ENCODE results near the gene C19orf33. TPM values are rescaled to one million over a fixed set of nuclear protein-coding genes. Genes with fewer than 3 reads are reported as not detected.

The C19orf33 gene
- total RNA-seq, 2 donors from 2014 or later = 0.87 TPM; not detected in 1

DNA sequence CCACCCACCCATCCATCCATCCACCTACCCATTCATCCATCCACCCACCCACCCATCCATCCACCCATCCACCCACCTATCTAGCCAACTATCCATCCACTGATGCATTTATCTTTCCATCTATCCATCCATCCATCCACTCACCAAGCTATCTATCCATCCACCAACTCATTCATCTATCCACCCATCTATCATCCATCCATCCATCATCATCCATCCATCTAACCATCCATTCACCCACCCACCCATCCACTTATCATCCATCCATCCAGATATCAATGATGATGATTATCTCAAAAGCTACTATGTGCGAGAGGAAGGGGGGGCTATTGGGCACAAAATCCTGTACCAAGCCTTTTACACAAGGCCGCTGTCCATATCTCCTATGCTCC is 6.2 kb downstream of the C19orf33 start:
- H3K27me3 Mint-ChIP-seq = no peaks in the 10 kb centered on the region
- no peak for ATAC-seq (replicated peaks)
- peaks cover 15% of the 10 kb centered on the region for H3K4me1 Mint-ChIP-seq
- no peak overlapping the region for H3K27ac Mint-ChIP-seq
- no peak overlapping the region for H3K4me3 Mint-ChIP-seq
- H3K9me3 Mint-ChIP-seq = no peaks in the 10 kb centered on the region
- peaks cover 33% of the 10 kb centered on the region for H3K36me3 Mint-ChIP-seq (ENCODE audit: low read depth)

DNA sequence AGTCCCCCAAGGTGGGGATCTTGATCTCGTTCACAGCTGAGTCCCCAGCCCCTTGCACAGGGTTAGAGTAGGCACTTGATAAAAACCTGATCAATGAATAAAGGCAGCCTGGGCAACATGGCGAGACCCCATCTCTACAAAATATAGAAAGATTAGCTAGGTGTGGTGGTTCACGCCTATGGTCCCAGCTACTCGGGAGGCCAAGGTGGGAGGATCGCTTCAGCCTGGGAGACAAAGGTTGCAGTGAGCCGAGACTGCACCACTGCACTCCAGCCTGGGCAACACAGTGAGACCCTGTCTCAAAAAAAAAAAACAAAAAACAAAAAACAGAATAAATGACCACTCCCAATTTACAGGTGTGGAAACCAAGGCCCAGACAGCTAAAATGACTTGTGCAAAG is 6.9 kb downstream of the C19orf33 start:
- no peak for ATAC-seq (replicated peaks)
- Mint-ChIP-seq H3K27me3 (no peaks in the 10 kb centered on the region), H3K9me3 (no peaks in the 10 kb centered on the region), H3K27ac (no peak overlapping the region), H3K36me3 (ENCODE audit: low read depth) (peaks cover 33% of the 10 kb centered on the region), H3K4me3 (no peak overlapping the region), H3K4me1 (peaks cover 15% of the 10 kb centered on the region)

DNA sequence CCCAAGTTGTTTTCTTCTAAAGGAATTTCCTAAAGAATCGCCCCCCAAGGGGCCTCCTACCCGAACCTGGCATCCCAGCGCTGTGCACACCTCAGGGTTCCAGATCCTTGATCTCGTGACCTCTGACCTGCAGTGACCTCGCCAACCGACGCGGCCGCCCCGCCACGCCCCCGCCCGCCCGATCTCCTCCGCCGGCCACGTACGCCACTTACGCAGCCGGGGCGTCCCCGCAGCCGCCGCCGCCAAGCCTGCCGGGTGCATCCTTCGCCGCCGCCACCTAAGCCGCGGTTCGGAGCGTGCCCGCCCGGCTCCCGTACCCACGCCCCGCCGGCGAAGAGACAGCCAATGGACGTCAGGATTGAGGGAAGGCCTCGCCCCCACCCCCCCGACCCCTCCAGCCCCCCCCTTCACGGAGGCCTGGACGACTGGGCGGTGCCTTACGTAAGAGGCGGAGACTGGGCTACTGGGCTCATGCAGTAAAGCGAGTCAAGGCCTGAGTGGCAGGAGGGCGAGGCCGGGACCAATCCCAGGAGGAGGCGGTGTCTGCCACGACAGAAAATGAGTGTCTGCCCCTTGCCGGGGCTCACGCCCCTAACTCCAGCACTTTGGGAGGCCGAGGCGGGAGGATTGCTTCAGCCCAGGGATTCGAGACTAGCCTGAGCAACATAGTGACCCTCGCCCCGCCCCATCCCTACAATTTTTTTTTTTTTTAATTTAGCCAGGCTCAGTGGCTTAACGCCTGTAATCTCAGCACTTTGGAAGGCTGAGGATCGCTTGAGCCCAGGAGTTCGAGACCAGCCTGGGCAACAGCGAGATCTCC is 11.8 kb downstream of the C19orf33 start, which contains the start of gene YIF1B:
TSS of gene YIF1B (minus strand) at position 291 of the 820 bp plus-strand sequence. CDS start at position 261, 30 bp downstream.
- peak within 1 kb of the TSS; percentile 86 for H3K27ac Mint-ChIP-seq
- H3K27me3 Mint-ChIP-seq = no peaks in the 10 kb centered on the region
- H3K9me3 Mint-ChIP-seq = no peaks in the 10 kb centered on the region
- peaks cover 3% of the 10 kb centered on the region for H3K36me3 Mint-ChIP-seq (ENCODE audit: low read depth)
- peak within 1 kb of the TSS; percentile 89 for H3K4me3 Mint-ChIP-seq
- H3K4me1 Mint-ChIP-seq = peaks cover 12% of the 10 kb centered on the region
- ATAC-seq (replicated peaks) = peak; percentile 94

DNA sequence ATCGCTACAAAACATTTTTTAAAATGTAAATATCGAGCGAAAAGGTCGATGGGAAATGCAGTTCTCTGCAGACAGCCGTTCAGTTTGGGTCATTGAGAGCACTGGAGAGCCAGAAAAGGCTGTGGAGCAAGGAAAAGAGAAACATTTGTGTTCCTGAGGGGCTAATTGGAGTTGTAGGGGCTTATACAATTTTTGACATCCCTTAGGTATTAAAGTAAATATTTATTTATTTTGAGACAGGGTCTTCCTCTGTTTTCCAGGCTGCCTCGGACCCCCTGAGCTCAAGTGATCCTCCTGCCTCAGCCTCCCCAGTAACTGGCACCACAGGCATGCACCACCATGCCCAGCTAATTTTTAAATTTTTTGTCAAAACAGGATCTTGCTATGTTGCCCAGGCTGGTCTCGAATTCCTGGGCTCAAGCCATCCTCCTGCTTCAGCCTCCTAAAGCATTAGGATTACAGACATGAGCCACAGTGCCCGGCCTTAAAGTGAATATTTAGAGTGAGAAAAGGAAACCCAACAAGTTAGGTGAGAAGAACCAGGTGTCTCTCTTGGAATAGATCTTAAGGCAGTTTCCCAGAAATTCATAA is 12.5 kb downstream of the C19orf33 start:
- Mint-ChIP-seq H3K4me3 (peak overlapping the region; percentile 89), H3K4me1 (peaks cover 19% of the 10 kb centered on the region), H3K36me3 (ENCODE audit: low read depth) (peaks cover 7% of the 10 kb centered on the region), H3K9me3 (no peaks in the 10 kb centered on the region), H3K27ac (peak overlapping the region; percentile 86), H3K27me3 (no peaks in the 10 kb centered on the region)
- no peak for ATAC-seq (replicated peaks)

DNA sequence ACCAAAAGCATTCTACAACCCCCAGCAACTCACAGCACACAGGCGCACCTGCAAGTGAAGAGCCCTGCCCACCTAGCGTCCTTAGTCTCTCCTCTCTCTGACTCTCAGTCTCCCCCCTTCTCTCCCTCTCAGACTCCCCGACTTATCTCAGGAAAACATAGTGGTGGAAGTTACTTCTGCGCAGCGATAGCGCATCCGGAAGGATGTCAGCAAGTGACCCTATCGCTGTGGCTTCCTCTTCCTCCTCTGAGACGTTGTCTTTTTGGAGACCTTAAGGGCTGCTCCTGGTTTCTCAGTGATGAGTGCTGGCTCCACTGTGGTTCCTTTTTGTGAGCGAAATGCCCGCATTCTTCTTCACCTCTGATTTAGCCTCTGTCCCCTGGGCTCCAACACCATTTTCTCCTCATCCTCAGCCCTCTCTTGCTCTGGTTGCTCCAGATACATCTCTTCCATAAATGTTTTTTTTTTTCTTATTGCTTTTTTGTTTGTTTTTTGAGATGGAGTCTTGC is 13.1 kb downstream of the C19orf33 start:
- Mint-ChIP-seq H3K27ac (peak overlapping the region; percentile 86), H3K4me1 (peaks cover 24% of the 10 kb centered on the region)
- no peak for ATAC-seq (replicated peaks)

DNA sequence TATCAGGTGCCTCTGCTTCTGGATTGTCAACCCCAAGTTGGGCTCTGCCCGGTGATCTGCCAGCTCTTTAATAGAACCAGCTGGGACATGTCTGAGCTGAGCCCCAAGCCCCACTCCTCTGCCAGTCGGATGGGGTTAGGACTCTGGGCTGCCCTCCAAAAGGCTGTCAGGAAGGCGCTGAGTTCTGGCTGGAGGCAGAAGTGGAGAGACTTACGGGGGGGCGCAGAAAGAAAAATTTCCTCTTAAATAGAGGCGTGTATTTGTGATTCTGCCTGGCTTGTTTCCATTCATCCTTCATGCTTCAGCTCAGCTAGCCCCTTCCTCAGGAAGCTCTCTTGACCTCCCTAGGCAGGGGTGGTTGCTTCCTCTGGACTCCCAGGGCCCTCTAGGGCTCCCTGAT is 14.6 kb downstream of the C19orf33 start:
- Mint-ChIP-seq H3K4me1 (peaks cover 22% of the 10 kb centered on the region), H3K27ac (no peak overlapping the region), H3K9me3 (no peaks in the 10 kb centered on the region), H3K4me3 (peak overlapping the region; percentile 85), H3K27me3 (no peaks in the 10 kb centered on the region), H3K36me3 (ENCODE audit: low read depth) (peaks cover 26% of the 10 kb centered on the region)
- ATAC-seq (replicated peaks) = no peak

More for the DNA sequence above, 13.1 kb downstream of the C19orf33 start:
- H3K27me3 Mint-ChIP-seq = no peaks in the 10 kb centered on the region
- peak overlapping the region; percentile 89 for H3K4me3 Mint-ChIP-seq
- no peaks in the 10 kb centered on the region for H3K9me3 Mint-ChIP-seq
- H3K36me3 Mint-ChIP-seq (ENCODE audit: low read depth) = peaks cover 12% of the 10 kb centered on the region

DNA sequence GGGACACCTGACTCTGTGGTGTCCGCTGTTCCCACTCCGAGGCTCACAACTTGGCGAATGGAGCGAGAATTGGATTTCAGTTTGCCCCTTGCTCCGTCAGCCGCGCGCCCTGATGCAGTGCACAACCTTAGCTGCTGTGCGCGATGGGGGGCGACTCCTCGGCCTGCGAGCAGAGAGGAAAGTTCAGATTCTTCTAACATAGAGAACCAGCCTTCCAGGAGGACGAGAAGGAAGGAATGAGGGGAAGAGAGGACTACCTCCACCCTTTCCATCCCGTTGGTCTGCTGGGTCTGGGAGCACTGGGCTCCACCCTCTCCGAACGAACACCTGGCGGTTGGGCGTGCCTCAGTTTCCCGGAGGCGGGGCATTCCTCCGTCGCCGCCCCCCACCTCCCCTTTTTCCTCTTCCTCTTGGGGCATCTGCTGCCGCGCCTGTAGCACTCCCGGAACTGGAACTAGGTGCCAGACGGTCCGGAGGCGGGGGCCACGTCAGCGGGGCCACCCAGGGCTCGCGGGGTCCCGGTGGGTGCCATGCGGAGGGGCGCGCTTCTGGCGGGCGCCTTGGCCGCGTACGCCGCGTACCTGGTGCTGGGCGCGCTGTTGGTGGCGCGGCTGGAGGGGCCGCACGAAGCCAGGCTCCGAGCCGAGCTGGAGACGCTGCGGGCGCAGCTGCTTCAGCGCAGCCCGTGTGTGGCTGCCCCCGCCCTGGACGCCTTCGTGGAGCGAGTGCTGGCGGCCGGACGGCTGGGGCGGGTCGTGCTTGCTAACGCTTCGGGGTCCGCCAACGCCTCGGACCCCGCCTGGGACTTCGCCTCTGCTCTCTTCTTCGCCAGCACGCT is 15.6 kb downstream of the C19orf33 start, which contains the start of gene KCNK6:
TSS of gene KCNK6 (plus strand) at position 425 of the 838 bp plus-strand sequence. CDS start at position 531, 106 bp downstream.
- peak; percentile 33 for ATAC-seq (replicated peaks)
- H3K36me3 Mint-ChIP-seq (ENCODE audit: low read depth) = peaks cover 33% of the 10 kb centered on the region
- H3K27me3 Mint-ChIP-seq = no peaks in the 10 kb centered on the region
- no peaks in the 10 kb centered on the region for H3K9me3 Mint-ChIP-seq
- H3K4me1 Mint-ChIP-seq = peaks cover 22% of the 10 kb centered on the region
- peak within 1 kb of the TSS; percentile 15 for H3K27ac Mint-ChIP-seq
- H3K4me3 Mint-ChIP-seq = peak within 1 kb of the TSS; percentile 85

DNA sequence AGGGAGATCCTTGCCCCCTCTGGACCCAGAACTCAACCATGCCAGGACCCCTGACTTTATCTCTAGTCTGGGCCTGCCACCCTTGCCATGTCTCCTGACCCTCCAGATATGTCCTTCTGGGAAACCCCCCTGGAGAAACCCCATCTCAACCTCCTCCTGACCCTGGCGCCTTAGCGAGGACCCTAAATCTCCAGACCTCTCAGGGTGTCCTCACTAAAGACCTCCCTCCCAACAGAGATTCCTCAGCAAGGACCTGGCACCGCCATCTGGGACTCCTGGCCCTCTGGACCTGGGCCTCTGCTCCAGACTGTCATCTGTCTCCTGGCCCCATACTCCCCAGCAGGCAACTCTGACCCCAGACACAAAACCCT is 16.9 kb downstream of the C19orf33 start:
- H3K4me1 Mint-ChIP-seq = peaks cover 22% of the 10 kb centered on the region
- H3K4me3 Mint-ChIP-seq = peak overlapping the region; percentile 85
- H3K27ac Mint-ChIP-seq = peak overlapping the region; percentile 15
- peaks cover 46% of the 10 kb centered on the region for H3K36me3 Mint-ChIP-seq (ENCODE audit: low read depth)
- no peaks in the 10 kb centered on the region for H3K27me3 Mint-ChIP-seq
- H3K9me3 Mint-ChIP-seq = no peaks in the 10 kb centered on the region
- no peak for ATAC-seq (replicated peaks)

DNA sequence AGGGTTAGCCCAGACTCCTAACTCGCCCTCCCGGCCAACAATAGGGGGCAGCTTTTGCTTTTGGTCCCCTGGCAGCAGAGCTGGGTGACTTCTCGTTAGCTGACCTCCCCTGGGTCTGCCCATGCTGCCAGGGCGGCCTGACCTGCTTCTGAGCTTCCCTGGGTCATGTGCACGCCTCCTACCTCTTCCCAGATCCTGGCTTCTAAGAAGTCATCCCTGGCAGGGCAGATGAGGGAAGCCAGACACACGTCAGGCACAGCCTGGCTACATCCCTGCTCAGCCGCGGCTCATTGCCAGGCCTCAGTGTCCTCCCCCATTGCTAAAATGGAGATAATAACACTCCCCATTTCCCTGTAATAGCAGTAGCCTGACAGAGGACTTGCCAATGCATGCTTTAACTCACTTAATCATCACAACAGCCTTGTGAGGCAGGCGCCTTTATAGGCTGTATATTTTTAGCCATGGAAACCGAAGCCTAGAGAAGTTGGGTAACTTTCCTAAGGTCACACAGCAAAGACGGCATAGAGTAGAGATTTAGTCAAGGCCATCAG is 17.7 kb downstream of the C19orf33 start:
- H3K4me3 Mint-ChIP-seq = peak overlapping the region; percentile 85
- peak overlapping the region; percentile 15 for H3K27ac Mint-ChIP-seq
- ATAC-seq (replicated peaks) = no peak
- no peaks in the 10 kb centered on the region for H3K27me3 Mint-ChIP-seq
- peaks cover 22% of the 10 kb centered on the region for H3K4me1 Mint-ChIP-seq
- no peaks in the 10 kb centered on the region for H3K9me3 Mint-ChIP-seq
- H3K36me3 Mint-ChIP-seq (ENCODE audit: low read depth) = peaks cover 54% of the 10 kb centered on the region

DNA sequence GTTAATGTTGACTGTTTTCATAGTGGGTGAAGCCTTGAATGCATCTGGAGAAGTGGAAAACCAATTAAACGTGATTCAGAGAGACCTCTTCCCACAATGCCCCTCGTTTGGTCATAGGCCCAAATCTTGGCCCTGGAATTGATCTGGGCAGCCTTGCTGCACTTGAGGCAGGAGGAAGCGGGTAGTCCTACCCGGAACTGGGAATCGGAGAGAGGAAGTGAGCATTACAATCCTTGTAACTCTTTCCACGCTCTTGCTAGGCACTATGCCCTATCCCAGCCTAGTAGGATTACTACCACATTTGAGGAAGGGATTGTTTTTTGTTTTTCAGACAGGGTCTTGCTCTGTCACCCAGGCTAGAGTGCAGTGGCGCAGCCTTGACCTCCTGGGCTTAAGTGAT is 19.2 kb downstream of the C19orf33 start:
- H3K36me3 Mint-ChIP-seq (ENCODE audit: low read depth) = peaks cover 67% of the 10 kb centered on the region
- H3K27ac Mint-ChIP-seq = no peak overlapping the region
- no peak for ATAC-seq (replicated peaks)
- no peaks in the 10 kb centered on the region for H3K27me3 Mint-ChIP-seq
- no peaks in the 10 kb centered on the region for H3K9me3 Mint-ChIP-seq
- H3K4me1 Mint-ChIP-seq = peaks cover 15% of the 10 kb centered on the region
- no peak overlapping the region for H3K4me3 Mint-ChIP-seq

DNA sequence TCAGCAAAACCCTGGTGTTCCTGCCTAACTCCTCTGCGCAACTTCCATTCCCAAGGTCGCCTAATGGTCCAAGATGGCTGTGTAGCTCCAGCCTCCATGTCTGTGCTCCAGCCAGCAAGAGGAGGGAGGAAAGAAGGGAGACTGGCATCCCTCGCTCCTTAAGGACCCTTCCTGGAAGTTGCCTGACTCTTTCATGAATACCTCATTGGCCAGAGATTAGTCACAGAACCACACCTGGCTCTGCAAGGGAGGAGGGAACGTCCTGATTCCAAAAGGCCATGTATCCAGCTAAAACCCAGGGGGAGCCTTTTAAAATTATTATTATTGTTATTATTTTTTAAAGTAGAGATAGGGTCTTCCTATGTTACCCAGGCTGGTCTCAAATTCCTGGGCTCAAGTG is 20.4 kb downstream of the C19orf33 start:
- Mint-ChIP-seq H3K27ac (no peak overlapping the region), H3K27me3 (no peaks in the 10 kb centered on the region), H3K36me3 (ENCODE audit: low read depth) (peaks cover 78% of the 10 kb centered on the region), H3K4me1 (peaks cover 15% of the 10 kb centered on the region), H3K4me3 (no peak overlapping the region), H3K9me3 (no peaks in the 10 kb centered on the region)
- no peak for ATAC-seq (replicated peaks)

DNA sequence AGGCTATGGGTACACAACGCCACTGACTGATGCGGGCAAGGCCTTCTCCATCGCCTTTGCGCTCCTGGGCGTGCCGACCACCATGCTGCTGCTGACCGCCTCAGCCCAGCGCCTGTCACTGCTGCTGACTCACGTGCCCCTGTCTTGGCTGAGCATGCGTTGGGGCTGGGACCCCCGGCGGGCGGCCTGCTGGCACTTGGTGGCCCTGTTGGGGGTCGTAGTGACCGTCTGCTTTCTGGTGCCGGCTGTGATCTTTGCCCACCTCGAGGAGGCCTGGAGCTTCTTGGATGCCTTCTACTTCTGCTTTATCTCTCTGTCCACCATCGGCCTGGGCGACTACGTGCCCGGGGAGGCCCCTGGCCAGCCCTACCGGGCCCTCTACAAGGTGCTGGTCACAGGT is 22.5 kb downstream of the C19orf33 start:
- H3K4me1 Mint-ChIP-seq = peaks cover 8% of the 10 kb centered on the region
- H3K9me3 Mint-ChIP-seq = no peaks in the 10 kb centered on the region
- no peaks in the 10 kb centered on the region for H3K27me3 Mint-ChIP-seq
- peaks cover 71% of the 10 kb centered on the region for H3K36me3 Mint-ChIP-seq (ENCODE audit: low read depth)
- no peak for ATAC-seq (replicated peaks)
- no peak overlapping the region for H3K4me3 Mint-ChIP-seq
- no peak overlapping the region for H3K27ac Mint-ChIP-seq

DNA sequence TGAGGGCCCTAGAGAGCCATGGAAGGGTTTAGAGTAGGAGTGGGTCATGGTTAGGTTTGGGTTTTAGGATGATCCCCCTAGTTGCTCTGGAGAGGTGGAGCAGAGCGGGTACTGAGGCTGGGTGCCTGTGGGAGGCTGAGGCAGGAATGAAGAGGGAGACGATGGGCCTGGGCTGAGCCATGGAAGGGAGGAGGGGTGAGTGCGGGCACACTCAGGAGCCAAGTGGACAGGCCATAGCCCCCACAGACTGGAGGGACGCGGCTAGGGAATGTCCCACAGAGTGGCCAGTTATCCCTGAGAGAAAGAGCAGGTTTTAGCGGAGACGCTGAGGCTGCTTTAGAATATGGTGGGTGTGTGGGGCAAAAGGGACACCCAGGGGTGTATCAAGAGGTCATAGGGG is 25.6 kb downstream of the C19orf33 start:
- no peak overlapping the region for H3K4me3 Mint-ChIP-seq
- no peak for ATAC-seq (replicated peaks)
- H3K27me3 Mint-ChIP-seq = no peaks in the 10 kb centered on the region
- H3K36me3 Mint-ChIP-seq (ENCODE audit: low read depth) = peaks cover 45% of the 10 kb centered on the region
- peak overlapping the region; percentile 14 for H3K27ac Mint-ChIP-seq
- no peaks in the 10 kb centered on the region for H3K9me3 Mint-ChIP-seq
- no peaks in the 10 kb centered on the region for H3K4me1 Mint-ChIP-seq

DNA sequence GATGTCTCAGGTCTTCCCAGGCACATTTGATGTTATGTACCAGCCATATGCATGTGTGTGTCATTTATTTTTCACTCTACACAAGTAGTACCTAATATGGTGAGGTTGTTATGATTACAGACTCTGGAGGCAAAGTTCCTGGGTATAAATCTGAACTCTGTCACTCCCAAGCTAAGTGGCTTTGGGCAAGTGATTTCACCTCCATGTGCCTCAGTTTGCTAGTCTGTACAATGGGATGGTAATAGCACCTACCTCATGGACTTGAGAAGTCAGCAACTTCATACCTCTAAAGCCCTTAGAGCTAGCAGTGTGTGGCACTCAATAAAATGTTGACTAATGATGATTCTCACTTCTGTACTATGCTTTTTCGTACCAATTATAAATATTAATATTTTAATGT is 27.7 kb downstream of the C19orf33 start:
- ATAC-seq (replicated peaks) = no peak
- Mint-ChIP-seq H3K9me3 (no peaks in the 10 kb centered on the region), H3K27ac (no peak overlapping the region), H3K27me3 (no peaks in the 10 kb centered on the region), H3K4me3 (no peak overlapping the region), H3K4me1 (no peaks in the 10 kb centered on the region), H3K36me3 (ENCODE audit: low read depth) (peaks cover 24% of the 10 kb centered on the region)
